Activated T-helper 9 cell treated with anti-CD3 and anti-CD28 coated beads, Interleukin-2, amount 50 U/mL, for 16 hours (primary cell): ENCODE measurements around the gene FAM111B.
"Not testable (repeated sequence)": the region's sequence is repeated elsewhere in the genome, so short reads cannot be mapped to it uniquely, and the experiment has no call there.

Experiments
- DNase-seq: peaks from one replicate; pipeline ENCODE4 v3.0.0-alpha.2; 2020; ENCODE audit warnings: low read depth

FAM111B gene

GRCh38 chr11:59097938-59098337 lies 9.1 kb upstream of the FAM111B start:
- DNase-seq = not testable (repeated sequence)

- peak; percentile 32 for DNase-seq
Measured at GRCh38 chr11:59102259-59102765, 4.7 kb upstream of the FAM111B start.

GRCh38 chr11:59107721-59108120 lies 684 bp downstream of the FAM111B start:
- not testable (repeated sequence) for DNase-seq

GRCh38 chr11:59112494-59112893 lies 5.5 kb downstream of the FAM111B start:
- DNase-seq = no peak

- DNase-seq = no peak
Measured at GRCh38 chr11:59114344-59114743, 7.3 kb downstream of the FAM111B start.

- DNase-seq = no peak
Measured at GRCh38 chr11:59115553-59115952, 8.5 kb downstream of the FAM111B start.

GRCh38 chr11:59117774-59118173 lies 10.7 kb downstream of the FAM111B start:
- DNase-seq = no peak

GRCh38 chr11:59119826-59120225 lies 12.8 kb downstream of the FAM111B start:
- no peak for DNase-seq

GRCh38 chr11:59135648-59136461 lies 28.8 kb downstream of the FAM111B start:
- DNase-seq = peak; percentile 78

GRCh38 chr11:59136551-59136950 lies 29.5 kb downstream of the FAM111B start:
- DNase-seq = not testable (repeated sequence)

- DNase-seq = no peak
Measured at GRCh38 chr11:59137190-59137589, 30.2 kb downstream of the FAM111B start.

GRCh38 chr11:59138643-59139042 lies 31.6 kb downstream of the FAM111B start:
- no peak for DNase-seq

- DNase-seq = no peak
Measured at GRCh38 chr11:59141191-59141590, 34.2 kb downstream of the FAM111B start.

GRCh38 chr11:59141673-59142460 lies 34.8 kb downstream of the FAM111B start:
- DNase-seq = no peak

GRCh38 chr11:59142530-59143507 lies 35.8 kb downstream of the FAM111B start, which contains the start of gene FAM111A:
TSS of gene FAM111A (plus strand) at chr11:59142856. CDS start at chr11:59148873, 6,017 bp downstream.
- DNase-seq = peak; percentile 75

- no peak for DNase-seq
Measured at GRCh38 chr11:59144096-59144495, 37.1 kb downstream of the FAM111B start.

GRCh38 chr11:59144579-59145345 lies 37.7 kb downstream of the FAM111B start:
- peak; percentile 43 for DNase-seq

- DNase-seq = no peak
Measured at GRCh38 chr11:59145534-59145933, 38.5 kb downstream of the FAM111B start.

- no peak for DNase-seq
Measured at GRCh38 chr11:59151761-59152160, 44.7 kb downstream of the FAM111B start.

- no peak for DNase-seq
Measured at GRCh38 chr11:59152312-59152951, 45.4 kb downstream of the FAM111B start.
